IMR-90 (cell line): ENCODE measurements around the gene RPP40. TPM values are rescaled to one million over a fixed set of nuclear protein-coding genes. Genes with fewer than 3 reads are reported as not detected.

Experiments used
- ATAC-seq: fragments of 200-7000 bp; cut with Tn5 transposase; 2 replicates; pipeline ENCODE4 v1.9.1; 2020; ENCODE audit warnings: low read depth, mild to moderate bottlenecking, moderate library complexity
- BruUV-seq: library from RNA; stranded (reverse); fragments of 400-500 nt; replicated peaks from 2 replicates; lab custom pipeline; 2021; lab: Mats Ljungman, UMichigan
- CTCF ChIA-PET: fragments of 300-600 bp; formaldehyde crosslinking; extraction: SDS; loops from one replicate; lab custom pipeline; 2021; ENCODE audit warnings: antibody characterized with exemption; lab: Yijun Ruan, JAX
- POLR2A ChIA-PET: fragments of 300-600 bp; sonication (Branson Sonifier 250); formaldehyde crosslinking; loops from one replicate; lab custom pipeline; 2022; ENCODE audit warnings: antibody characterized with exemption; ENCODE audit not compliant: unreplicated experiment; lab: Charles Lee
- DNase-seq: peaks from one replicate; pipeline ENCODE4 v3.0.0; 2013
- H2AFZ ChIP-seq: replicated peaks from 2 replicates; pipeline ENCODE3; 2013; ENCODE audit warnings: low read length, mild to moderate bottlenecking; ENCODE audit not compliant: poor library complexity
- H2AK5ac ChIP-seq: 2 replicates; pipeline ENCODE4 v1.6.1; 2013; ENCODE audit warnings: low read depth, low read length, inconsistent platforms
- H2AK9ac ChIP-seq: replicated peaks from 2 replicates; pipeline ENCODE3; 2013; ENCODE audit warnings: mild to moderate bottlenecking, low read depth, low read length, moderate library complexity; ENCODE audit not compliant: poor library complexity
- H2BK120ac ChIP-seq: 2 replicates; pipeline ENCODE4 v1.6.1; 2013; ENCODE audit warnings: low read depth, low read length, inconsistent platforms
- H2BK15ac ChIP-seq: 3 replicates; pipeline ENCODE4 v1.6.1; 2013; ENCODE audit warnings: low read depth, low read length, inconsistent platforms
- H2BK20ac ChIP-seq: 2 replicates; pipeline ENCODE4 v1.6.1; 2013; ENCODE audit warnings: low read depth, mild to moderate bottlenecking, inconsistent platforms, low read length, moderate library complexity
- H2BK5ac ChIP-seq: 2 replicates; pipeline ENCODE4 v1.6.1; 2013; ENCODE audit warnings: mild to moderate bottlenecking, low read depth, low read length, inconsistent platforms; ENCODE audit not compliant: poor library complexity, severe bottlenecking
- H3K14ac ChIP-seq: replicated peaks from 2 replicates; pipeline ENCODE4 v1.6.1; 2013; ENCODE audit warnings: low read depth, low read length, inconsistent platforms
- H3K18ac ChIP-seq: 2 replicates; pipeline ENCODE4 v1.6.1; 2013; ENCODE audit warnings: low read depth, low read length, control low read depth
- H3K23ac ChIP-seq: 2 replicates; pipeline ENCODE4 v1.6.1; 2013; ENCODE audit warnings: low read depth, low read length, inconsistent platforms
- H3K27ac ChIP-seq: 2 replicates; pipeline ENCODE4 v1.5.1; 2013; ENCODE audit warnings: mild to moderate bottlenecking, control low read depth, low read length; ENCODE audit not compliant: insufficient read depth
- H3K27me3 ChIP-seq: 2 replicates; pipeline ENCODE4 v1.6.1; 2013; ENCODE audit warnings: low read length; ENCODE audit not compliant: control insufficient read depth, insufficient read depth
- H3K36me3 ChIP-seq: 2 replicates; pipeline ENCODE4 v1.6.1; 2013; ENCODE audit warnings: low read length, mixed read lengths; ENCODE audit not compliant: control insufficient read depth, insufficient read depth
- H3K4ac ChIP-seq: 2 replicates; pipeline ENCODE4 v1.6.1; 2013; ENCODE audit warnings: low read depth, low read length, inconsistent platforms
- H3K4me1 ChIP-seq: 2 replicates; pipeline ENCODE4 v1.6.1; 2013; ENCODE audit warnings: low read length, mixed read lengths; ENCODE audit not compliant: control insufficient read depth, insufficient read depth
- H3K4me2 ChIP-seq: 2 replicates; pipeline ENCODE4 v1.6.1; 2013; ENCODE audit warnings: low read depth, mild to moderate bottlenecking, control low read depth, low read length, moderate library complexity
- H3K4me3 ChIP-seq: 2 replicates; pipeline ENCODE4 v1.5.1; 2013; ENCODE audit warnings: low read depth, mild to moderate bottlenecking, control low read depth, low read length, moderate library complexity; ENCODE audit not compliant: insufficient read depth
- H3K56ac ChIP-seq: 2 replicates; pipeline ENCODE4 v1.6.1; 2013; ENCODE audit warnings: low read length, inconsistent platforms; ENCODE audit not compliant: insufficient read depth; ENCODE audit errors: extremely low read depth
- H3K79me1 ChIP-seq, 2 experiments: 2 replicates each; pipeline ENCODE4 v1.6.1; 2013; ENCODE audit warnings: low read length in 2 of 2, inconsistent platforms in 1 of 2, low read depth in 1 of 2
- H3K9ac ChIP-seq: 2 replicates; pipeline ENCODE4 v1.6.1; 2013; ENCODE audit warnings: low read depth, low read length, control low read depth
- H3K9me1 ChIP-seq: 2 replicates; pipeline ENCODE4 v1.6.1; 2013; ENCODE audit warnings: low read length, inconsistent platforms; ENCODE audit not compliant: insufficient read depth
- H3K9me3 ChIP-seq: 2 replicates; pipeline ENCODE4 v1.6.1; 2013; ENCODE audit warnings: low read length; ENCODE audit not compliant: control insufficient read depth, insufficient read depth
- H4K20me1 ChIP-seq: 2 replicates; pipeline ENCODE4 v1.6.1; 2013; ENCODE audit warnings: low read length, inconsistent platforms; ENCODE audit not compliant: insufficient read depth
- H4K5ac ChIP-seq: 2 replicates; pipeline ENCODE4 v1.6.1; 2013; ENCODE audit warnings: mild to moderate bottlenecking, low read depth, low read length, control low read depth
- H4K8ac ChIP-seq, 2 experiments: 2 replicates each; pipeline ENCODE4 v1.6.1; 2013; ENCODE audit warnings: low read depth in 2 of 2, low read length in 2 of 2, control low read depth in 1 of 2, inconsistent platforms in 1 of 2
- H4K91ac ChIP-seq: 2 replicates; pipeline ENCODE4 v1.6.1; 2013; ENCODE audit warnings: low read depth, low read length, inconsistent platforms; ENCODE audit not compliant: insufficient read depth
- BHLHE40 ChIP-seq: fragments of 150-350 bp; IDR thresholded peaks from 2 replicates; pipeline ENCODE4 v1.6.1; 2016; ENCODE audit warnings: mild to moderate bottlenecking, low read depth, low read length
- CEBPB ChIP-seq: IDR thresholded peaks from 2 replicates; pipeline ENCODE4 v1.6.1; 2012; ENCODE audit warnings: low read depth, low read length, improper control_type of control experiment
- CHD1 ChIP-seq: IDR thresholded peaks from 2 replicates; pipeline ENCODE4 v1.6.1; 2012; ENCODE audit warnings: low read depth, low read length, improper control_type of control experiment
- FOS ChIP-seq: fragments of 150-350 bp; IDR thresholded peaks from 2 replicates; pipeline ENCODE4 v1.6.1; 2016; ENCODE audit warnings: low read depth, low read length
- MAFK ChIP-seq: IDR thresholded peaks from 2 replicates; pipeline ENCODE4 v1.6.1; 2012; ENCODE audit warnings: low read depth, low read length, improper control_type of control experiment
- MAZ ChIP-seq: IDR thresholded peaks from 2 replicates; pipeline ENCODE4 v1.6.1; 2012; ENCODE audit warnings: low read depth, mild to moderate bottlenecking, low read length, improper control_type of control experiment, moderate library complexity, borderline replicate concordance
- MXI1 ChIP-seq: IDR thresholded peaks from 2 replicates; pipeline ENCODE4 v1.6.1; 2012; ENCODE audit warnings: low read depth, mild to moderate bottlenecking, low read length, moderate library complexity, borderline replicate concordance
- POLR2A ChIP-seq: IDR thresholded peaks from 2 replicates; pipeline ENCODE4 v1.6.1; 2012; ENCODE audit warnings: mild to moderate bottlenecking, low read depth, low read length
- RAD21 ChIP-seq: IDR thresholded peaks from 2 replicates; pipeline ENCODE4 v1.6.1; 2012; ENCODE audit warnings: low read length, improper control_type of control experiment
- RCOR1 ChIP-seq: IDR thresholded peaks from 2 replicates; pipeline ENCODE4 v1.6.1; 2012; ENCODE audit warnings: mild to moderate bottlenecking, low read length, improper control_type of control experiment; ENCODE audit not compliant: insufficient replicate concordance
- RFX5 ChIP-seq: IDR thresholded peaks from 2 replicates; pipeline ENCODE4 v1.8.0; 2012; ENCODE audit warnings: low read depth, mild to moderate bottlenecking, low read length, moderate library complexity
- SMC3 ChIP-seq: fragments of 150-350 bp; IDR thresholded peaks from 2 replicates; pipeline ENCODE4 v1.6.1; 2016; ENCODE audit warnings: low read depth, mild to moderate bottlenecking, antibody characterized with exemption, low read length, moderate library complexity
- WGBS, 2 experiments: methylation state at CpG; one replicate each; pipeline versions ENCODE4 v1.1.5 to v1.1.7; 2013; ENCODE audit warnings: missing lambda C conversion rate in 2 of 2; ENCODE audit not compliant: insufficient read length in 1 of 2; ENCODE audit errors: extremely low coverage in 2 of 2; 5-methylcytosine and 5-hydroxymethylcytosine counted together
- dilution Hi-C: fragments of 300-500 bp; cut with HindIII; formaldehyde crosslinking; loops from one replicate; pipeline ENCODE4 v1.14.3; 2018; ENCODE audit warnings: low sequenced_read_pairs; ENCODE audit not compliant: unreplicated experiment
- in situ Hi-C: fragments of 300-500 bp; cut with MboI; formaldehyde crosslinking; loops from 3 replicates; pipeline ENCODE4 v1.14.3; 2019; ENCODE audit warnings: low sequenced_read_pairs, inconsistent platforms, mixed read lengths
- intact Hi-C: fragments of 100-400 bp; cut with micrococcal nuclease; formaldehyde crosslinking; loops from 2 replicates; pipeline ENCODE4 v1.10.0; 2022
- polyA plus RNA-seq, 3 experiments: library from polyadenylated mRNA; depleted of rRNA; stranded (reverse); fragments of >200 nt; gene quantifications; 2 replicates each; pipeline ENCODE4 v1.2.3, GENCODE V29; 2012; ENCODE audit warnings: low replicate concordance in 1 of 3
- total RNA-seq: library from RNA; depleted of rRNA; stranded (reverse); fragments of >200 nt; gene quantifications from 2 replicates; pipeline ENCODE4 v1.2.3, GENCODE V29; 2012
- TF ChIP-seq, protein P1 (sequence below): fragments of 150-350 bp; IDR thresholded peaks from 2 replicates; pipeline ENCODE4 v1.6.1; 2016; ENCODE audit warnings: low read depth, mild to moderate bottlenecking, low read length, moderate library complexity, borderline replicate concordance
- TF ChIP-seq, protein P2 (sequence below): fragments of 150-350 bp; IDR thresholded peaks from 2 replicates; pipeline ENCODE4 v1.6.1; 2017; ENCODE audit warnings: mild to moderate bottlenecking, antibody characterized with exemption, low read length, low read depth
- TF ChIP-seq, protein P3 (sequence below): conservative IDR thresholded peaks from 2 replicates; pipeline ENCODE4 v1.5.1; 2012; ENCODE audit warnings: mild to moderate bottlenecking, low read depth, low read length, improper control_type of control experiment

The RPP40 gene
- total and polyA plus RNA-seq, 2 of the 4 experiments (the other 2 are of a cell fraction): 8.1 to 22.2 TPM

DNA sequence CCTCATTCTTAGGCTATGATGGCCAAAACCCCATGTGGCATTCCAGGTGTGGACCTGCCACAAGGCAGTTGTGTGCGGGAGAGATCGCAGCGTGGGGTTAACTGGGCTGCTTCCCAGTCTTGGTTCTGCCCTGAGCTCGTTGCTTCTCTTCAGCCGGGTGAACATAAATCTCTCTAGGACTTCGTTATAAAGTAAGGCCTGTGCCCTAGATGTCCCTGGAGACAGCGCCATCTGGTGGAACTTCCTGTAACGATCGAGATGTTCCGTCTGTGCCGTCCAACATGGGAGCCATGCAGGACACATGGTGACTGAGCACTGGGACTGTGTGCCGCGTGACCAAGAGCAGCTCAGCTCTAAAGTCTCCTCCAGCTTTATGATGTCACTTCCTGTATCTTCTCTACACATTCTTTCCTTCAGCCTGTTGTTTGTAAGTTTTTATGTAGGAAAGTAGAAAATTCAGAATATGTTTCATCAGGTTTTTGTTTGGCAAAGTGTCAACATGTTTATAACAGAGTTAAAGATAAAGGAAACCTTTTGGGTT, 26.8 kb upstream of the RPP40 start:
- Histone ChIP-seq H3K4me1 (peaks cover 6% of the 10 kb centered on the region; the same call in 1 of the 2 replicates), H3K56ac (no peak overlapping the region), H3K9ac (no peak overlapping the region), H2BK15ac (no peak overlapping the region), H2BK120ac (no peak overlapping the region), H3K4me3 (no peak overlapping the region), H2AK9ac (peak overlapping the region; percentile 20), H3K4me2 (no peak overlapping the region), H4K5ac (no peak overlapping the region), H3K79me1 (no peaks in the 10 kb centered on the region), H4K20me1 (no peaks in the 10 kb centered on the region), H3K14ac (no peak overlapping the region), H3K4ac (0 out of 2 replicates have a peak overlapping the region, but pooled peaks have one; percentile 4), H3K36me3 (no peaks in the 10 kb centered on the region), H3K9me3 (no peaks in the 10 kb centered on the region), H2BK20ac (no peak overlapping the region), H3K27me3 (no peaks in the 10 kb centered on the region), H3K27ac (no peak overlapping the region), H3K18ac (no peak overlapping the region), H4K8ac (peak overlapping the region; percentile 5 to 58; a peak in 3 of 4 replicates), H3K9me1 (no peaks in the 10 kb centered on the region), H2AK5ac (0 out of 2 replicates have a peak overlapping the region, but pooled peaks have one; percentile 5), H3K23ac (no peak overlapping the region), H4K91ac (peak overlapping the region; percentile 28; the same call in 1 of the 2 replicates), H2AFZ (peak overlapping the region; percentile 78), H2BK5ac (no peak overlapping the region)
- in situ Hi-C loops: no loop called here
- ChIA-PET CTCF (interaction anchor here (0.6 kb wide), 1 partner anchor 714 kb away, joined by 3 read pairs; no protein-coding TSS in a partner anchor), POLR2A (no interaction called here)
- intact Hi-C loops: loop anchor here (1.0 kb wide), 1 partner anchor 717 kb away; no protein-coding TSS in a partner anchor
- 43% methylated on average over 7 of the region's 13 CpGs; no CpG with 5 or more reads in 1 of the 2 experiments for WGBS, 2 experiments
- dilution Hi-C loops: no loop called here
- no TSS peak for BruUV-seq
- DNase-seq: peak; percentile 78
- ATAC-seq: peak; percentile 48
- TF ChIP-seq POLR2A (no peak), CHD1 (no peak), MAFK (no peak), FOS (no peak), RAD21 (peak; percentile 73), MXI1 (no peak), SMC3 (peak; percentile 65), RFX5 (no peak), RCOR1 (no peak), MAZ (no peak), BHLHE40 (0 out of 2 replicates have a peak, but pooled peaks have one; percentile 4), CEBPB (no peak)
- TF ChIP-seq, protein P1, sequence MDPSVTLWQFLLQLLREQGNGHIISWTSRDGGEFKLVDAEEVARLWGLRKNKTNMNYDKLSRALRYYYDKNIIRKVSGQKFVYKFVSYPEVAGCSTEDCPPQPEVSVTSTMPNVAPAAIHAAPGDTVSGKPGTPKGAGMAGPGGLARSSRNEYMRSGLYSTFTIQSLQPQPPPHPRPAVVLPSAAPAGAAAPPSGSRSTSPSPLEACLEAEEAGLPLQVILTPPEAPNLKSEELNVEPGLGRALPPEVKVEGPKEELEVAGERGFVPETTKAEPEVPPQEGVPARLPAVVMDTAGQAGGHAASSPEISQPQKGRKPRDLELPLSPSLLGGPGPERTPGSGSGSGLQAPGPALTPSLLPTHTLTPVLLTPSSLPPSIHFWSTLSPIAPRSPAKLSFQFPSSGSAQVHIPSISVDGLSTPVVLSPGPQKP: no peak
- TF ChIP-seq, protein P2, sequence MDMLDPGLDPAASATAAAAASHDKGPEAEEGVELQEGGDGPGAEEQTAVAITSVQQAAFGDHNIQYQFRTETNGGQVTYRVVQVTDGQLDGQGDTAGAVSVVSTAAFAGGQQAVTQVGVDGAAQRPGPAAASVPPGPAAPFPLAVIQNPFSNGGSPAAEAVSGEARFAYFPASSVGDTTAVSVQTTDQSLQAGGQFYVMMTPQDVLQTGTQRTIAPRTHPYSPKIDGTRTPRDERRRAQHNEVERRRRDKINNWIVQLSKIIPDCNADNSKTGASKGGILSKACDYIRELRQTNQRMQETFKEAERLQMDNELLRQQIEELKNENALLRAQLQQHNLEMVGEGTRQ: peak; percentile 74
- TF ChIP-seq, protein P3, sequence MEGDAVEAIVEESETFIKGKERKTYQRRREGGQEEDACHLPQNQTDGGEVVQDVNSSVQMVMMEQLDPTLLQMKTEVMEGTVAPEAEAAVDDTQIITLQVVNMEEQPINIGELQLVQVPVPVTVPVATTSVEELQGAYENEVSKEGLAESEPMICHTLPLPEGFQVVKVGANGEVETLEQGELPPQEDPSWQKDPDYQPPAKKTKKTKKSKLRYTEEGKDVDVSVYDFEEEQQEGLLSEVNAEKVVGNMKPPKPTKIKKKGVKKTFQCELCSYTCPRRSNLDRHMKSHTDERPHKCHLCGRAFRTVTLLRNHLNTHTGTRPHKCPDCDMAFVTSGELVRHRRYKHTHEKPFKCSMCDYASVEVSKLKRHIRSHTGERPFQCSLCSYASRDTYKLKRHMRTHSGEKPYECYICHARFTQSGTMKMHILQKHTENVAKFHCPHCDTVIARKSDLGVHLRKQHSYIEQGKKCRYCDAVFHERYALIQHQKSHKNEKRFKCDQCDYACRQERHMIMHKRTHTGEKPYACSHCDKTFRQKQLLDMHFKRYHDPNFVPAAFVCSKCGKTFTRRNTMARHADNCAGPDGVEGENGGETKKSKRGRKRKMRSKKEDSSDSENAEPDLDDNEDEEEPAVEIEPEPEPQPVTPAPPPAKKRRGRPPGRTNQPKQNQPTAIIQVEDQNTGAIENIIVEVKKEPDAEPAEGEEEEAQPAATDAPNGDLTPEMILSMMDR: peak; percentile 66
